ENCODE results near the gene CGNL1.

CGNL1 gene

GRCh38 chr15:57541805-57542504, 165.7 kb downstream of the CGNL1 start:
- TF ChIP-seq CTCF (IDR thresholded peaks at IDR 0.05; ENCODE audit: insufficient read depth, low read depth, low read length, missing control alignments): peak; percentile 96

GRCh38 chr15:57542505-57542817, 166.2 kb downstream of the CGNL1 start:
- TF ChIP-seq CTCF (IDR thresholded peaks at IDR 0.05; ENCODE audit: insufficient read depth, low read depth, low read length, missing control alignments): no peak
- peak; percentile 32 for DNase-seq (ENCODE audit: low read depth)
- no peak overlapping the region for H3K4me3 ChIP-seq (ENCODE audit: low read length)

More at GRCh38 chr15:57541805-57542504, 165.7 kb downstream of the CGNL1 start:
- DNase-seq (ENCODE audit: low read depth): peak; percentile 78
- no peak overlapping the region for H3K4me3 ChIP-seq (ENCODE audit: low read length)

- TF ChIP-seq CTCF (IDR thresholded peaks at IDR 0.05; ENCODE audit: insufficient read depth, low read depth, low read length, missing control alignments): no peak
Observed at GRCh38 chr15:57544848-57545480, 168.7 kb downstream of the CGNL1 start.

GRCh38 chr15:57545995-57546394, 169.7 kb downstream of the CGNL1 start:
- TF ChIP-seq CTCF (IDR thresholded peaks at IDR 0.05; ENCODE audit: insufficient read depth, low read depth, low read length, missing control alignments): no peak
- no peak for DNase-seq (ENCODE audit: low read depth)
- no peak overlapping the region for H3K4me3 ChIP-seq (ENCODE audit: low read length)

More at GRCh38 chr15:57544848-57545480, 168.7 kb downstream of the CGNL1 start:
- no peak for DNase-seq (ENCODE audit: low read depth)
- H3K4me3 ChIP-seq (ENCODE audit: low read length): no peak overlapping the region

- no peak overlapping the region for H3K4me3 ChIP-seq (ENCODE audit: low read length)
- DNase-seq (ENCODE audit: low read depth): no peak
- TF ChIP-seq CTCF (IDR thresholded peaks at IDR 0.05; ENCODE audit: insufficient read depth, low read depth, low read length, missing control alignments): no peak
Observed at GRCh38 chr15:57547243-57547755, 171.0 kb downstream of the CGNL1 start.

GRCh38 chr15:57548351-57548750, 172.0 kb downstream of the CGNL1 start:
- TF ChIP-seq CTCF (IDR thresholded peaks at IDR 0.05; ENCODE audit: insufficient read depth, low read depth, low read length, missing control alignments): no peak
- no peak for DNase-seq (ENCODE audit: low read depth)
- H3K4me3 ChIP-seq (ENCODE audit: low read length): no peak overlapping the region
